A549 (cell line): ENCODE results near the gene DAGLA.

ENCODE experiments used
- CTCF ChIP-seq: fragments of >200 bp; sonication (Bioruptor Twin); formaldehyde crosslinking; IDR thresholded peaks from 3 replicates; pipeline ENCODE4 v1.5.1; 2016
- EHMT2 ChIP-seq: fragments of 200-600 bp; sonication (generic); IDR thresholded peaks from 2 replicates; pipeline ENCODE4 v1.6.1; 2016; ENCODE audit warnings: antibody characterized with exemption, low read depth, mild to moderate bottlenecking, moderate library complexity
- ESRRA ChIP-seq: fragments of 150-350 bp; IDR thresholded peaks from 2 replicates; pipeline ENCODE4 v1.6.1; 2014; ENCODE audit warnings: mild to moderate bottlenecking, low read length, borderline replicate concordance
- GATA3 ChIP-seq: IDR thresholded peaks from 2 replicates; pipeline ENCODE4 v1.6.1; 2012; ENCODE audit warnings: borderline replicate concordance
- MAFK ChIP-seq: fragments of 450-650 bp; IDR thresholded peaks from 2 replicates; pipeline ENCODE4 v1.6.1; 2014; ENCODE audit not compliant: partially characterized antibody
- PBX3 ChIP-seq: IDR thresholded peaks from 2 replicates; pipeline ENCODE4 v1.6.1; 2012
- POLR2A ChIP-seq: IDR thresholded peaks from 2 replicates; pipeline ENCODE4 v1.6.1; 2012; ENCODE audit warnings: mild to moderate bottlenecking, low read length
- RAD21 ChIP-seq, 2 experiments: fragments of >200 bp in 1 of 2; sonication (Bioruptor Twin) in 1 of 2; formaldehyde crosslinking in 1 of 2; IDR thresholded peaks in 1 of 2; conservative IDR thresholded peaks in 1 of 2; 2 replicates in 1 of 2; 3 replicates in 1 of 2; pipeline ENCODE4 v1.6.1; 2012 to 2018; ENCODE audit warnings: inconsistent platforms in 1 of 2
- RNF2 ChIP-seq: fragments of 200-600 bp; sonication (generic); IDR thresholded peaks from 2 replicates; pipeline ENCODE4 v1.6.1; 2016; ENCODE audit warnings: low read depth, mild to moderate bottlenecking, antibody characterized with exemption, moderate library complexity, borderline replicate concordance
- USF2 ChIP-seq: fragments of 450-650 bp; IDR thresholded peaks from 2 replicates; pipeline ENCODE4 v1.6.1; 2014; ENCODE audit warnings: antibody characterized with exemption

DNA sequence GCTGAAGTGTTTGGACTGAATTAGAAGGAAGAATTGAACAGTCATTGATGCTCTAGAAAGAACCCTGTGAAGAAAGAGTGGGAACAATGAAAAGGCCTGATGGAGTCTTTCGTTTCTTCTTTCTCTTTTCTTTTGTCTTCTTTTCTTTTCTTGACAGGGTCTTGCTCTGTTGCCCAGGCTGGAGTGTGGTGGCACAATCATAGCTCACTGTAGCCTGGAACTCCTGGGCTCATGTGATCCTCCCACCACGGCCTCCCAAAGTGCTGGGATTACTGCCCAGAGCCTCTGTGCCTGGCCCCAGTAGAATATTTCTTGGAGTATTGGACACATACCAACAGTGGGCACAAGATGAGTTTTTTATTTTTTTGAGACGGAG is 113.6 kb downstream of the DAGLA start:
- TF ChIP-seq ESRRA, result no peak
- TF ChIP-seq PBX3, result no peak
- no peak for TF ChIP-seq CTCF
- TF ChIP-seq MAFK, result no peak
- TF ChIP-seq RNF2, result no peak
- TF ChIP-seq USF2, result no peak
- TF ChIP-seq POLR2A, result no peak
- no peak for TF ChIP-seq EHMT2
- TF ChIP-seq GATA3, result no peak
- TF ChIP-seq RAD21 (conservative IDR thresholded peaks at IDR 0.05 in 1 of 2, IDR thresholded peaks at IDR 0.05 in 1 of 2), result no peak
